GM13977 (cell line): ENCODE data around the gene HMGN2.
"Not testable (repeated sequence)": the region's sequence is repeated elsewhere in the genome, so short reads cannot be mapped to it uniquely, and the experiment has no call there.

Experiments
- DNase-seq: peaks from one replicate; pipeline ENCODE4 v3.0.0; 2012; ENCODE audit warnings: low spot score
- in situ Hi-C: fragments of 300-500 bp; cut with MboI; formaldehyde crosslinking; loops from one replicate; pipeline ENCODE4 v1.12.0; 2022; ENCODE audit warnings: low sequenced_read_pairs, low pct_unique_long_range_greater_than_20kb, mixed read lengths, inconsistent platforms; ENCODE audit not compliant: unreplicated experiment
- TF ChIP-seq, protein P1 (sequence below): IDR thresholded peaks from 2 replicates; pipeline ENCODE4 v1.5.1; 2012; ENCODE audit warnings: mild to moderate bottlenecking, control low read depth; ENCODE audit not compliant: insufficient read depth; ENCODE audit errors: extremely low read depth, missing control alignments

Gene HMGN2

DNA sequence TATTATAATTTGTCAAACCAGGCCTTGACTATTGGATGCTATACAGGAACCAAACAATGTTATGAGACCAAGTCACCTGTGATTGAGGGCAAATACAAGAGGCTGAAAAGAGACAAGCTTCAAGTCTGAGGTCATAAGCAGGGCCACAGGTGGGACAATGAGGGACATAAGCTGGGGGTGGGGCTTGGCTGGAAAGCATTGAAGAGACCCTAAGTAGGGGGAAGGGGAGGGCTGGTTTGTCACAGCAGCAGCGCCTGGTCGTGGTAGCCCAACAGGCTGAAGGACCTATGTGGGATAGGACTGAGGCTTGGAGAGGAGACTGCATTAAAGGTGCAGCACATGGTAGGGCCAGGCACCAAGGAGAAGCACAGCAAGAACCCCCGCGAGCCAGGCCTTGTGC is 17.9 kb downstream of the HMGN2 start:
- DNase-seq, result no peak
- TF ChIP-seq, protein P1, sequence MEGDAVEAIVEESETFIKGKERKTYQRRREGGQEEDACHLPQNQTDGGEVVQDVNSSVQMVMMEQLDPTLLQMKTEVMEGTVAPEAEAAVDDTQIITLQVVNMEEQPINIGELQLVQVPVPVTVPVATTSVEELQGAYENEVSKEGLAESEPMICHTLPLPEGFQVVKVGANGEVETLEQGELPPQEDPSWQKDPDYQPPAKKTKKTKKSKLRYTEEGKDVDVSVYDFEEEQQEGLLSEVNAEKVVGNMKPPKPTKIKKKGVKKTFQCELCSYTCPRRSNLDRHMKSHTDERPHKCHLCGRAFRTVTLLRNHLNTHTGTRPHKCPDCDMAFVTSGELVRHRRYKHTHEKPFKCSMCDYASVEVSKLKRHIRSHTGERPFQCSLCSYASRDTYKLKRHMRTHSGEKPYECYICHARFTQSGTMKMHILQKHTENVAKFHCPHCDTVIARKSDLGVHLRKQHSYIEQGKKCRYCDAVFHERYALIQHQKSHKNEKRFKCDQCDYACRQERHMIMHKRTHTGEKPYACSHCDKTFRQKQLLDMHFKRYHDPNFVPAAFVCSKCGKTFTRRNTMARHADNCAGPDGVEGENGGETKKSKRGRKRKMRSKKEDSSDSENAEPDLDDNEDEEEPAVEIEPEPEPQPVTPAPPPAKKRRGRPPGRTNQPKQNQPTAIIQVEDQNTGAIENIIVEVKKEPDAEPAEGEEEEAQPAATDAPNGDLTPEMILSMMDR, result no peak
- in situ Hi-C loops, result no loop called here

DNA sequence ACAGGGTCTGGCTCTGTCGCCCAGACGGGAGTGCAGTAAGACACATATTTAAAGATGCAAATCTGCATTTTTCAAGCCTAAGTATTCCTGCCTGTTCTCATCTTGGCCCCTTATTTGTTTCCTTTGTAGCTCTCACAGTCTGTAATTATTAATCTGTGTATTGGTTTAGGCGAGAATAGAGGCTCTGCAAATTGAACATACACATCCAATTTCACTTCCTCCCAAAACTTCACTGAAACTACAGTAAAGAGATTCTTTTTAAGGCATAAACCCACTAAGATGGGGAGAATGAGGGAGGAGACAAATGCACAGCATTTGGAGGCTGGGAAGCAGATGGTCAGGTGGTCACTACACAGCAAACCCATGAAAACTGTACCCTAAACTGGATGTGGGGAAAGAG is 21.0 kb downstream of the HMGN2 start:
- DNase-seq, result no peak
- in situ Hi-C loops, result no loop called here
- TF ChIP-seq, protein P1, result no peak

DNA sequence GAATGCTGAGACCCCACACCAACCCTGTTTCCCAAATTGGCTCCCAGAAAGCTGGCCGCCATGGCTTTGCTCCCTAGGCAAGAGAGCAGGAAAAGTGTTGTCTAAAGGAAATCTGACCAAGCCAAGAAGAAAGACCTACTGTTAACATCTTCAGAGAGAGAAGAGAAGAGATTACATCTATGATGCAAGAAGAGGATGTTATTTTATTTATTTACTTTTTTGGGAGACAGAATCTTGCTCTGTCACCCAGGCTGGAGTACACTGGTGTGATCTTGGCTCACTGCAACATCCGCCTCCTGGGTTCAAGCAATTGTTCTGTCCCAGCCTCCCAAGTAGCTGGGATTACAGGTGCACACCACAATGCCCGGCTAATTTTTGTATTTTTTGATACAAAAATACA is 21.7 kb downstream of the HMGN2 start:
- DNase-seq, result no peak
- in situ Hi-C loops, result no loop called here
- TF ChIP-seq, protein P1, result no peak

DNA sequence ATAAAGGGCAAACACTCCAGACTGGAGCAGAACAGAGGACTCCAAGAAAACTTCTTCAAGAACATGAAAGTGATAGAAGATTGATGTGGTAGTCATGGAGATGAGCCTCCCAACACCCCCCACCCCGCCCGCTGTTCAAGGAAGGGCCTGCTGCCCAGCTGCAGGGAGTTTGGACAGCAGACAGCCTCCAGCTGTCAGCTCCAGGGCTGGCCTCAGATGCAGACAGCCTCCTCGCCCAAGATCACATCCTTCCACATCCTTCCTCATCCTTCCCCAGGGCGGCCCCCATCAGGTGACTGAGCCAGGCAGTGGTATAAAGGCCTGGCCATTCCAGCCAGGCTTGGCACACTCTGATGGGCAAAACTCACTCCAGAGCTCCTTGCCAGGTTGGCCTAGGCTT is 24.6 kb downstream of the HMGN2 start:
- in situ Hi-C loops, result no loop called here
- TF ChIP-seq, protein P1, result no peak
- DNase-seq, result no peak

DNA sequence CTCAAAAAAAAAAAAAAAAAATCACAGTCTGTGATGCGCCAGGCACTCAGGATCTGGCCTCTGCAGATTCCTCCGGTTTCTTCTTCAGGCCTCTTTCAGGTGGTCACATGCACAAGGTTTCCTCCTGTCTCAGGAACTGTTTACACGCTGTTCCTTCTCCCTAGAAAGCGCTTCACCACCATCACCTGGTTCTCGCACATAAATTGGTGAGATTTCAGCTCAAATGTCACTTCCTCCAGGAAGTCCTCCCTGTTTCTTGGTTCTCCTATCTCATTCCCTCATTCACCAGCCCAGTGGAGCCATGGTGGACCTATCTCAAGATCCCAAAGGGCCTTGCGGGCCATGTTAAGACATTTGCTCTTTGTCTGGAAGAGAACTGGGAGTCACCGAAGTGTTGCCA is 26.7 kb downstream of the HMGN2 start:
- in situ Hi-C loops, result no loop called here
- DNase-seq, result no peak
- TF ChIP-seq, protein P1, result no peak

DNA sequence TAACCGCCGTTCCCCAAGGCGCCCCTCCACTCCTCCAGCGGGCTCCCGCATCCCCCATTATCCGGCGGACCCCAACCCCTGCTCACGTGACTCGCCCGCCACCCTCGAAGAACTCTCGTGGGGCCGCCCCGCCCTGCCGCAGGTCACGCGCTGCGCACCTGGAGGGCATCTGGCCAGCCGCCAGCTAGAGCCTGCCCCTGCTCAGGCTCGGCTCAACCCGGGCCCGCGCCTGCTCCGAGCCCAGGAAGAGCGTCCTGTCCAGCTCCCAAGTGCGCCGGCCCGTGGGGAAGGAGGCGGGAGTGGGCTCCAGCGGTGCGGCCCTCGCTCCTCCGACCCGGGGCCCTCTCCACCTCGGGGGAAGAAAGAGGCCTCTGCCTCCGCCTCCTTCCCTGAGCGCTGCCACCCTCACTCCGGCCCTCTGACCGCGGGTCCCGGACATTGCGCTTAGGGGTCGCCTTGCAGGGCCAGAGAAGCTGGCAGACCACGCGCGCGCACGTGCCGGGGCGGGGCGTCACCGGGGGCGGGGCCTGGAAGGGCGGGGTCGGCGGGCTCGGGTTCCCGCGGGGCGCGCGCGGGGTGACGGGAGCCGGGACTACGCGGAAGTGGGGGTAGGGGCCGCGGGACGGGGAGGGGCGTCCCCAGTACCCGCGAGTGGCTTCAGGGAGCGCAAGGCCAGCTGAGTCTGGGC is 28.4 kb downstream of the HMGN2 start:
- peak; percentile 96 for DNase-seq
- in situ Hi-C loops, result no loop called here

DNA sequence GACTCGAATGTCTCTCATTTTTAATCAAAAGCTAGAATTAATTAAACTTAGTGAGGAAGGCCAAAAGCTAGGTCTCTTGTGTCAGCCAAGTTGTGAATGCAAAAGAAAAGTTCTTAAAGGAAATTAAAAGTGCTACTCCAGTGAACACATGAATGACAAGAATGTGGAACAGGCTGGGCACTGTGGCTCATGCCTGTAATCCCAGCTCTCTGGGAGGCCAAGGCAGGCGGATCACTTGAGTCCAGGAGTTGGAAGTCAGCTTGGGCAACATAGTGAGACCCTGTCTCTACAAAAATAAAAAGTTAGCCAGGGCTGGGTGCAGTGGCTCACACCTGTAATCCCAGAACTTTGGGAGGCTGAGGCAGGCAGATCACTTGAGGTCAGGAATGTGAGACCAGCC is 38.5 kb downstream of the HMGN2 start:
- in situ Hi-C loops, DNase-seq: not testable (repeated sequence)

More for the DNA sequence above, 28.4 kb downstream of the HMGN2 start:
- TF ChIP-seq, protein P1, result no peak

DNA sequence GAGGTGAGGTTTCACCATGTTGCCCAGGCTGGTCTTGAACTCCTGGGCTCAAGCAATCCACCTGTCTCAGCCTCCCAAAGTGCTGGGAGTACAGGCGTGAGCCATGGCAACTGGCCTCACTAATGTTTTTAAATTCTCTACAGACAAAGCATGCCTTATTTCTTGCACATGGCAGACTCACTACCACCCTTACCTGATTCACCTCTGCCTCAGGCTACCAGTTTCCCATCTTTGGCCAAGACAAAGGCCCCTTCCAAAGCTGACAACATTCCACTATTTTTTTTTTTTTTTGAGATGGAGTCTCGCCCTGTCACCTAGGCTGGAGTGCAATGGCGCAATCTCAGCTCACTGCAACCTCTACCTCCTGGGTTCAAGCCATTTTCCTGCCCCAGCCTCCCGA is 43.6 kb downstream of the HMGN2 start:
- DNase-seq, in situ Hi-C loops: not testable (repeated sequence)
